Measurements from ENCODE around the gene TBPL1. TPM values are rescaled to one million over a fixed set of nuclear protein-coding genes. Genes with fewer than 3 reads are reported as not detected.

Gene TBPL1
- total and polyA plus RNA-seq, 9 of the 15 experiments (the other 6 are each of a cell fraction or from before 2014, with no cell fraction given): 78.1 to 152 (median 107) TPM

DNA sequence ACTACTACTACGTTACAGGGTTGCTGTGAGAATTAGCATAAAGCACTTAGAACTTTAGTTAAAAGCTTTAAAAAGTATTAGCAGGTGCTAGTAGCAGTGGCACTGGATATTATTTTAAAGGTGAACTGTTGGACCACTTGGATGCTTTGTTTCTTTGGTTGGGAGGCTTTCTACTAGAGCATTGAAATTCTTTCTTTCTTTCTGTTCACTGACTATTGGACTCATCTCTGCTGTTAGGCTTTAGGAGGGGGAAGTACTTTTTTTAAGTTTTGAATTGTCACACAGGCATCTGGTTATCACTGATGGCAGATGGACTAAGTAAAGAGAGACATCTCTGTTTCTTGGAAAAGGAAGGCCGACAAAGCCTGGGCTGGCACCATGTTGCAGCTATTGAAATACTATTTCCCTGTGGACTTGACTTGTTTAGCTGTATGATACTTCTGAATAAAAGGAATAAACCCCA is 4.8 kb downstream of the TBPL1 start (continued):
- TF ChIP-seq FUS (optimal IDR thresholded peaks at IDR 0.05; ENCODE audit: low read depth, low read length) (no peak), ESRRB (CRISPR knock-in tag; IDR thresholded peaks at IDR 0.05; ENCODE audit: borderline replicate concordance) (no peak), CREB1 (IDR thresholded peaks at IDR 0.05) (peak; percentile 48; the same call in 1 of the 2 replicates), CREB1 (CRISPR knock-in tag; IDR thresholded peaks at IDR 0.05) (no peak), ZNF165 (CRISPR knock-in tag; IDR thresholded peaks at IDR 0.05; ENCODE audit: borderline replicate concordance) (no peak), NFIX (CRISPR knock-in tag; IDR thresholded peaks at IDR 0.05; ENCODE audit: low read depth) (no peak), RUNX1 (IDR thresholded peaks at IDR 0.05; ENCODE audit: low read depth) (no peak), ZBTB8A (IDR thresholded peaks at IDR 0.05; ENCODE audit: partially characterized antibody) (no peak), CGGBP1 (CRISPR knock-in tag; IDR thresholded peaks at IDR 0.05) (no peak), MEF2D (tag; conservative IDR thresholded peaks at IDR 0.05; ENCODE audit: low read depth) (no peak), HIVEP1 (CRISPR knock-in tag; IDR thresholded peaks at IDR 0.05) (no peak), ZBTB40 (IDR thresholded peaks at IDR 0.05) (no peak), ZBTB40 (CRISPR knock-in tag; IDR thresholded peaks at IDR 0.05) (no peak), KDM4B (IDR thresholded peaks at IDR 0.05; ENCODE audit: borderline replicate concordance in 2 of 2, low read depth in 1 of 2) (no peak), ZC3H4 (CRISPR knock-in tag; IDR thresholded peaks at IDR 0.05; ENCODE audit: borderline replicate concordance) (no peak), RNF2 (IDR thresholded peaks at IDR 0.05) (peak; percentile 79)
- TF ChIP-seq, protein P1, sequence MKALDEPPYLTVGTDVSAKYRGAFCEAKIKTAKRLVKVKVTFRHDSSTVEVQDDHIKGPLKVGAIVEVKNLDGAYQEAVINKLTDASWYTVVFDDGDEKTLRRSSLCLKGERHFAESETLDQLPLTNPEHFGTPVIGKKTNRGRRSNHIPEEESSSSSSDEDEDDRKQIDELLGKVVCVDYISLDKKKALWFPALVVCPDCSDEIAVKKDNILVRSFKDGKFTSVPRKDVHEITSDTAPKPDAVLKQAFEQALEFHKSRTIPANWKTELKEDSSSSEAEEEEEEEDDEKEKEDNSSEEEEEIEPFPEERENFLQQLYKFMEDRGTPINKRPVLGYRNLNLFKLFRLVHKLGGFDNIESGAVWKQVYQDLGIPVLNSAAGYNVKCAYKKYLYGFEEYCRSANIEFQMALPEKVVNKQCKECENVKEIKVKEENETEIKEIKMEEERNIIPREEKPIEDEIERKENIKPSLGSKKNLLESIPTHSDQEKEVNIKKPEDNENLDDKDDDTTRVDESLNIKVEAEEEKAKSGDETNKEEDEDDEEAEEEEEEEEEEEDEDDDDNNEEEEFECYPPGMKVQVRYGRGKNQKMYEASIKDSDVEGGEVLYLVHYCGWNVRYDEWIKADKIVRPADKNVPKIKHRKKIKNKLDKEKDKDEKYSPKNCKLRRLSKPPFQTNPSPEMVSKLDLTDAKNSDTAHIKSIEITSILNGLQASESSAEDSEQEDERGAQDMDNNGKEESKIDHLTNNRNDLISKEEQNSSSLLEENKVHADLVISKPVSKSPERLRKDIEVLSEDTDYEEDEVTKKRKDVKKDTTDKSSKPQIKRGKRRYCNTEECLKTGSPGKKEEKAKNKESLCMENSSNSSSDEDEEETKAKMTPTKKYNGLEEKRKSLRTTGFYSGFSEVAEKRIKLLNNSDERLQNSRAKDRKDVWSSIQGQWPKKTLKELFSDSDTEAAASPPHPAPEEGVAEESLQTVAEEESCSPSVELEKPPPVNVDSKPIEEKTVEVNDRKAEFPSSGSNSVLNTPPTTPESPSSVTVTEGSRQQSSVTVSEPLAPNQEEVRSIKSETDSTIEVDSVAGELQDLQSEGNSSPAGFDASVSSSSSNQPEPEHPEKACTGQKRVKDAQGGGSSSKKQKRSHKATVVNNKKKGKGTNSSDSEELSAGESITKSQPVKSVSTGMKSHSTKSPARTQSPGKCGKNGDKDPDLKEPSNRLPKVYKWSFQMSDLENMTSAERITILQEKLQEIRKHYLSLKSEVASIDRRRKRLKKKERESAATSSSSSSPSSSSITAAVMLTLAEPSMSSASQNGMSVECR (CRISPR knock-in tag; IDR thresholded peaks at IDR 0.05): no peak

Data from K562 (cell line).